NCI-H2029 (cell line): ENCODE results near the gene SLC25A28.
A peak's percentile ranks its signal among the peaks of the same experiment; 100 is the strongest.

ENCODE experiments used
- DNase-seq: peaks from one replicate; lab custom pipeline; 2025; lab: John Stamatoyannopoulos, UW

Gene SLC25A28

GRCh38 chr10:99619851-99620710, at the start of gene SLC25A28:
Gene SLC25A28 (minus strand): TSS chr10:99620439. CDS start chr10:99620335, 104 bp downstream.
- peak; percentile 94 for DNase-seq

GRCh38 chr10:99667108-99667751, 47.0 kb upstream of the SLC25A28 start:
- DNase-seq = no peak

- no peak for DNase-seq
Measured at GRCh38 chr10:99665304-99665703, 45.1 kb upstream of the SLC25A28 start.

- DNase-seq = no peak
Measured at GRCh38 chr10:99661377-99661763, 41.1 kb upstream of the SLC25A28 start.

- DNase-seq = no peak
Measured at GRCh38 chr10:99660662-99661376, 40.6 kb upstream of the SLC25A28 start.

- DNase-seq = no peak
Measured at GRCh38 chr10:99659868-99660366, 39.7 kb upstream of the SLC25A28 start.

- DNase-seq = peak; percentile 73
Measured at GRCh38 chr10:99659031-99659867, 39.0 kb upstream of the SLC25A28 start, which contains the start of gene ENTPD7. Gene ENTPD7 (plus strand): TSS chr10:99659509. CDS start chr10:99659957, 448 bp downstream.

- no peak for DNase-seq
Measured at GRCh38 chr10:99658622-99659030, 38.4 kb upstream of the SLC25A28 start.

GRCh38 chr10:99656199-99657064, 36.2 kb upstream of the SLC25A28 start:
- no peak for DNase-seq

GRCh38 chr10:99654390-99655175, 34.3 kb upstream of the SLC25A28 start:
- no peak for DNase-seq

GRCh38 chr10:99652800-99653390, 32.7 kb upstream of the SLC25A28 start:
- no peak for DNase-seq

- DNase-seq = no peak
Measured at GRCh38 chr10:99648717-99649116, 28.5 kb upstream of the SLC25A28 start.

- no peak for DNase-seq
Measured at GRCh38 chr10:99647601-99648151, 27.4 kb upstream of the SLC25A28 start.

- no peak for DNase-seq
Measured at GRCh38 chr10:99633832-99634231, 13.6 kb upstream of the SLC25A28 start.

GRCh38 chr10:99631496-99631895, 11.3 kb upstream of the SLC25A28 start:
- DNase-seq = no peak

- no peak for DNase-seq
Measured at GRCh38 chr10:99630991-99631390, 10.8 kb upstream of the SLC25A28 start.

- no peak for DNase-seq
Measured at GRCh38 chr10:99630433-99630832, 10.2 kb upstream of the SLC25A28 start.

- DNase-seq = no peak
Measured at GRCh38 chr10:99629625-99629978, 9.4 kb upstream of the SLC25A28 start.
